ENCODE results near the gene NRG3.

NRG3 gene

GRCh38 chr10:81944609-81945008 is 69.6 kb downstream of the NRG3 start:
- no peak for DNase-seq (ENCODE audit: low read depth in 1 of 2, low spot score in 1 of 2)
- no peaks in the 10 kb centered on the region for H3K27me3 ChIP-seq (ENCODE audit: insufficient read depth, poor library complexity, severe bottlenecking)
- TF ChIP-seq GABPA (IDR thresholded peaks at IDR 0.05; ENCODE audit: low read depth) (no peak), SPI1 (IDR thresholded peaks at IDR 0.05; ENCODE audit: borderline replicate concordance, low read depth) (no peak), REST (IDR thresholded peaks at IDR 0.05; ENCODE audit: insufficient replicate concordance, low read depth) (no peak), CTCF (IDR thresholded peaks at IDR 0.05; ENCODE audit: insufficient read depth, low read length) (no peak), POLR2AphosphoS5 (IDR thresholded peaks at IDR 0.05; ENCODE audit: low read depth) (no peak)
- H3K27ac ChIP-seq (replicated peaks), result no peak overlapping the region
- no peak overlapping the region for H3K4me3 ChIP-seq (replicated peaks; ENCODE audit: insufficient read depth, low read length)

- no peaks in the 10 kb centered on the region for H3K27me3 ChIP-seq (ENCODE audit: insufficient read depth, poor library complexity, severe bottlenecking)
- H3K4me3 ChIP-seq (replicated peaks; ENCODE audit: insufficient read depth, low read length), result no peak overlapping the region
- no peak overlapping the region for H3K27ac ChIP-seq (replicated peaks)
- TF ChIP-seq GABPA (IDR thresholded peaks at IDR 0.05; ENCODE audit: low read depth) (no peak), CTCF (IDR thresholded peaks at IDR 0.05; ENCODE audit: insufficient read depth, low read length) (no peak), POLR2AphosphoS5 (IDR thresholded peaks at IDR 0.05; ENCODE audit: low read depth) (no peak), SPI1 (IDR thresholded peaks at IDR 0.05; ENCODE audit: borderline replicate concordance, low read depth) (no peak), REST (IDR thresholded peaks at IDR 0.05; ENCODE audit: insufficient replicate concordance, low read depth) (no peak)
- DNase-seq (ENCODE audit: low read depth in 1 of 2, low spot score in 1 of 2), result no peak
Observed at GRCh38 chr10:81949283-81949682, 74.3 kb downstream of the NRG3 start.

GRCh38 chr10:81950358-81950757 is 75.4 kb downstream of the NRG3 start:
- Histone ChIP-seq H3K27ac (replicated peaks) (no peak overlapping the region), H3K27me3 (ENCODE audit: insufficient read depth, poor library complexity, severe bottlenecking) (no peaks in the 10 kb centered on the region), H3K4me3 (replicated peaks; ENCODE audit: insufficient read depth, low read length) (no peak overlapping the region)
- DNase-seq (ENCODE audit: low read depth in 1 of 2, low spot score in 1 of 2), result no peak
- TF ChIP-seq POLR2AphosphoS5 (IDR thresholded peaks at IDR 0.05; ENCODE audit: low read depth), result no peak
- TF ChIP-seq SPI1 (IDR thresholded peaks at IDR 0.05; ENCODE audit: borderline replicate concordance, low read depth), result no peak
- no peak for TF ChIP-seq GABPA (IDR thresholded peaks at IDR 0.05; ENCODE audit: low read depth)
- no peak for TF ChIP-seq REST (IDR thresholded peaks at IDR 0.05; ENCODE audit: insufficient replicate concordance, low read depth)
- no peak for TF ChIP-seq CTCF (IDR thresholded peaks at IDR 0.05; ENCODE audit: insufficient read depth, low read length)
